Nephron progenitor cell (in vitro differentiated cells): ENCODE data around the gene RADIL.

Experiments
- DNase-seq: peaks from one replicate; pipeline ENCODE4 v3.0.0; 2021
- H3K27ac Mint-ChIP-seq: 2 replicates; pipeline ENCODE4 v1.8.0; 2021; ENCODE audit warnings: mild to moderate bottlenecking, moderate library complexity, mixed read lengths
- H3K27me3 Mint-ChIP-seq: 2 replicates; pipeline ENCODE4 v1.8.0; 2021; ENCODE audit warnings: mild to moderate bottlenecking, low read depth, mixed read lengths; ENCODE audit not compliant: poor library complexity
- H3K36me3 Mint-ChIP-seq: 2 replicates; pipeline ENCODE4 v1.8.0; 2021; ENCODE audit warnings: low read depth, mixed read lengths
- H3K4me1 Mint-ChIP-seq: 2 replicates; pipeline ENCODE4 v1.8.0; 2021; ENCODE audit warnings: mixed read lengths
- H3K4me3 Mint-ChIP-seq: 2 replicates; pipeline ENCODE4 v1.8.0; 2021; ENCODE audit warnings: mild to moderate bottlenecking, moderate library complexity, mixed read lengths
- H3K9me3 Mint-ChIP-seq: 2 replicates; pipeline ENCODE4 v1.8.0; 2021; ENCODE audit warnings: mild to moderate bottlenecking, moderate library complexity, mixed read lengths
- CTCF ChIP-seq: fragments of 200-600 bp; sonication (generic); IDR thresholded peaks from 2 replicates; pipeline ENCODE4 v1.5.0; 2021; ENCODE audit warnings: antibody characterized with exemption

The RADIL gene

DNA sequence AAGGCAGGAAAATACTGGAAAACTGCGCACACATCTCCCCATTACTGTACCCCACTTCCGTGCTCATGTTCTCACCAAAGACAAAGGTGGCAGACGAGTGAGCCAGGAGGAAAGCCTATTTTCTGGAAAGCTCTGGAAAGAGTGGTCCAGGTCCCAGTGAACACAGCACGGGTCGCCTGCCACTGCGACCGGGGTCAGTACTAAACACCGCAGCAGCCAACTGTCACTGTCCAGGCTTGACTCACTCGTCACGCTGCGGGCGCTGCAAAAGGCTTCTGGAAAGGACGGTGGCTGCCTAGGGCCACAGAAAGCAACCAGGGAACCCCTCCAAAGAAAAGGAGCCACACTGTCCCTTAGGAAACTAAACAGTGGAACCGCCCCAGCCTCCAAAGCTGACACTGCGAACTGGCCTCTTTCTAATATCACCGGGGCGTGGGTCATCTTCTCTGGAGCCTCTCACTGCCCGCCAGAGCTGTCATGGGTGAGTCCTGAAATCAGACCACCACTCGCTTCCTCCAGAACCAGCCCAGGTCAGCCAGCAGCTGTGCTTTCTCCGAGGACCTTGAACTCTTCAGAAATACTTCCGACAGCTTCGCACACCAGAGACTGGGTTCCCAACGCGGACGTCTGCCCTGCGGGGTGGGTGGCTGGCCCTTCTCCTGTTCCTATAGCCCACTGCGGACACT is 4.0 kb downstream of the RADIL start:
- peak overlapping the region; percentile 95 for H3K27ac Mint-ChIP-seq
- peaks cover 1% of the 10 kb centered on the region for H3K27me3 Mint-ChIP-seq
- H3K4me3 Mint-ChIP-seq, result peak overlapping the region; percentile 18
- peaks cover 35% of the 10 kb centered on the region for H3K4me1 Mint-ChIP-seq
- no peaks in the 10 kb centered on the region for H3K9me3 Mint-ChIP-seq
- no peak for TF ChIP-seq CTCF
- no peak for DNase-seq
- peaks cover 17% of the 10 kb centered on the region for H3K36me3 Mint-ChIP-seq

GRCh38 chr7:4878336-4879335 is 4.9 kb downstream of the RADIL start:
- no peak for DNase-seq
- TF ChIP-seq CTCF, result no peak
- peaks cover 35% of the 10 kb centered on the region for H3K4me1 Mint-ChIP-seq
- H3K9me3 Mint-ChIP-seq, result no peaks in the 10 kb centered on the region
- H3K27me3 Mint-ChIP-seq, result no peaks in the 10 kb centered on the region
- H3K4me3 Mint-ChIP-seq, result no peak overlapping the region
- H3K36me3 Mint-ChIP-seq, result peaks cover 17% of the 10 kb centered on the region
- H3K27ac Mint-ChIP-seq, result no peak overlapping the region

GRCh38 chr7:4876586-4876985 is 6.9 kb downstream of the RADIL start:
- DNase-seq, result no peak
- Mint-ChIP-seq H3K36me3 (peaks cover 17% of the 10 kb centered on the region), H3K4me3 (no peak overlapping the region), H3K27me3 (no peaks in the 10 kb centered on the region), H3K27ac (no peak overlapping the region), H3K9me3 (no peaks in the 10 kb centered on the region), H3K4me1 (peaks cover 39% of the 10 kb centered on the region)
- TF ChIP-seq CTCF, result no peak

- TF ChIP-seq CTCF, result no peak
- DNase-seq, result no peak
- Mint-ChIP-seq H3K4me1 (peaks cover 40% of the 10 kb centered on the region), H3K36me3 (peaks cover 17% of the 10 kb centered on the region), H3K9me3 (no peaks in the 10 kb centered on the region), H3K27me3 (no peaks in the 10 kb centered on the region), H3K27ac (no peak overlapping the region), H3K4me3 (no peak overlapping the region)
These were observed 8.1 kb downstream of the RADIL start for GRCh38 chr7:4875391-4875790.

- DNase-seq, result no peak
- no peak for TF ChIP-seq CTCF
- Mint-ChIP-seq H3K27ac (no peak overlapping the region), H3K9me3 (peaks cover 8% of the 10 kb centered on the region), H3K4me1 (peaks cover 21% of the 10 kb centered on the region), H3K36me3 (peaks cover 30% of the 10 kb centered on the region), H3K4me3 (no peak overlapping the region), H3K27me3 (peaks cover 7% of the 10 kb centered on the region)
These were observed 10.2 kb downstream of the RADIL start for GRCh38 chr7:4873071-4873944.
